NB4 (cell line): ENCODE measurements around the gene KXD1.
"Not testable (repeated sequence)": the region's sequence is repeated elsewhere in the genome, so short reads cannot be mapped to it uniquely, and the experiment has no call there.

Experiments used
- MYC ChIP-seq: IDR thresholded peaks from 2 replicates; pipeline ENCODE4 v1.6.1; 2011; ENCODE audit warnings: low read depth, low read length
- POLR2A ChIP-seq: IDR thresholded peaks from 2 replicates; pipeline ENCODE4 v1.6.1; 2011; ENCODE audit warnings: mild to moderate bottlenecking; ENCODE audit not compliant: insufficient read length; ENCODE audit errors: extremely low read depth
- TF ChIP-seq, protein P1 (sequence below): IDR thresholded peaks from 2 replicates; pipeline ENCODE4 v1.6.1; 2011; ENCODE audit warnings: low read depth, low read length
- TF ChIP-seq, protein P2 (sequence below): IDR thresholded peaks from one replicate; pipeline ENCODE4 v1.5.1; 2012; ENCODE audit warnings: low read depth, low read length

DNA sequence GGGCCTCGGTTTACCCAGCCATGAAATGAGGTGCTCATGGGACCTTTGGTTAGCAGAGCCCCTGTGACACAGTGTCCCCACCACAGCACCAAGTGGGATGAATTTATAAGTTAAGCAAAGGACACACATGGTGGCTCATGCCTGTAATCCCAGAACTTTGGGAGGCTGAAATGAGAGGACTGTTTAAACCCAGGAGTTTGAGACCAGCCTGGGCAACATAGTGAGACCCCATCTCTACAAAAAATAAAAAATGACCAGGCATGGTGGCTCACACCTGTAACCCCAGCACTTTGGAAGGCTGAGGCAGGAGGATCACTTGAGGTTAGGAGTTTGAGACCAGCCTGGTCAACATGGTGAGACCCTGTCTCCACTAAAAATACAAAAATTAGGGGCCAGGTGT lies 17.5 kb upstream of the KXD1 start:
- TF ChIP-seq POLR2A, MYC: not testable (repeated sequence)
- TF ChIP-seq, protein P1, sequence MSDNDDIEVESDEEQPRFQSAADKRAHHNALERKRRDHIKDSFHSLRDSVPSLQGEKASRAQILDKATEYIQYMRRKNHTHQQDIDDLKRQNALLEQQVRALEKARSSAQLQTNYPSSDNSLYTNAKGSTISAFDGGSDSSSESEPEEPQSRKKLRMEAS: not testable (repeated sequence)
- TF ChIP-seq, protein P2, sequence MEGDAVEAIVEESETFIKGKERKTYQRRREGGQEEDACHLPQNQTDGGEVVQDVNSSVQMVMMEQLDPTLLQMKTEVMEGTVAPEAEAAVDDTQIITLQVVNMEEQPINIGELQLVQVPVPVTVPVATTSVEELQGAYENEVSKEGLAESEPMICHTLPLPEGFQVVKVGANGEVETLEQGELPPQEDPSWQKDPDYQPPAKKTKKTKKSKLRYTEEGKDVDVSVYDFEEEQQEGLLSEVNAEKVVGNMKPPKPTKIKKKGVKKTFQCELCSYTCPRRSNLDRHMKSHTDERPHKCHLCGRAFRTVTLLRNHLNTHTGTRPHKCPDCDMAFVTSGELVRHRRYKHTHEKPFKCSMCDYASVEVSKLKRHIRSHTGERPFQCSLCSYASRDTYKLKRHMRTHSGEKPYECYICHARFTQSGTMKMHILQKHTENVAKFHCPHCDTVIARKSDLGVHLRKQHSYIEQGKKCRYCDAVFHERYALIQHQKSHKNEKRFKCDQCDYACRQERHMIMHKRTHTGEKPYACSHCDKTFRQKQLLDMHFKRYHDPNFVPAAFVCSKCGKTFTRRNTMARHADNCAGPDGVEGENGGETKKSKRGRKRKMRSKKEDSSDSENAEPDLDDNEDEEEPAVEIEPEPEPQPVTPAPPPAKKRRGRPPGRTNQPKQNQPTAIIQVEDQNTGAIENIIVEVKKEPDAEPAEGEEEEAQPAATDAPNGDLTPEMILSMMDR: not testable (repeated sequence)
